H9 (cell line): Measurements from ENCODE around the gene IL1RAPL2. TPM values are rescaled to one million over a fixed set of nuclear protein-coding genes. Genes with fewer than 3 reads are reported as not detected.

Experiments used
- DNase-seq: peaks from one replicate; pipeline ENCODE4 v3.0.0-alpha.2; 2017
- H2AFZ ChIP-seq: one replicate; pipeline ENCODE4 v1.6.1; 2013; ENCODE audit warnings: mild to moderate bottlenecking, low read length, control low read depth, moderate library complexity
- H2AK5ac ChIP-seq: 2 replicates; pipeline ENCODE4 v1.6.1; 2013; ENCODE audit warnings: low read length, control low read depth, mixed read lengths; ENCODE audit not compliant: insufficient read length
- H2BK120ac ChIP-seq: one replicate; pipeline ENCODE4 v1.6.1; 2013; ENCODE audit warnings: low read depth, mild to moderate bottlenecking, low read length, control low read depth, inconsistent platforms; ENCODE audit not compliant: poor library complexity, severe bottlenecking
- H2BK12ac ChIP-seq: 2 replicates; pipeline ENCODE4 v1.6.1; 2013; ENCODE audit warnings: low read length, control low read depth, mixed read lengths, low read depth; ENCODE audit not compliant: insufficient read length
- H2BK15ac ChIP-seq: 2 replicates; pipeline ENCODE4 v1.6.1; 2013; ENCODE audit warnings: low read depth, low read length, control low read depth
- H2BK20ac ChIP-seq: one replicate; pipeline ENCODE4 v1.6.1; 2013; ENCODE audit warnings: low read depth, mild to moderate bottlenecking, low read length, control low read depth, inconsistent platforms; ENCODE audit not compliant: poor library complexity, severe bottlenecking
- H2BK5ac ChIP-seq: 2 replicates; pipeline ENCODE4 v1.6.1; 2013; ENCODE audit warnings: low read length, control low read depth, mixed read lengths; ENCODE audit not compliant: insufficient read length
- H3K14ac ChIP-seq: 2 replicates; pipeline ENCODE4 v1.6.1; 2013; ENCODE audit warnings: low read length, control low read depth; ENCODE audit not compliant: insufficient read depth
- H3K18ac ChIP-seq: 2 replicates; pipeline ENCODE4 v1.6.1; 2013; ENCODE audit warnings: low read depth, mild to moderate bottlenecking, mixed read lengths, low read length, control low read depth; ENCODE audit not compliant: insufficient read length
- H3K23ac ChIP-seq: 2 replicates; pipeline ENCODE4 v1.6.1; 2013; ENCODE audit warnings: low read length, control low read depth, mixed read lengths, low read depth; ENCODE audit not compliant: insufficient read length
- H3K23me2 ChIP-seq: 2 replicates; pipeline ENCODE4 v1.6.1; 2013; ENCODE audit warnings: low read depth, mild to moderate bottlenecking, mixed read lengths, low read length, control low read depth; ENCODE audit not compliant: insufficient read length, poor library complexity, severe bottlenecking
- H3K27ac ChIP-seq: 2 replicates; pipeline ENCODE4 v1.5.1; 2013; ENCODE audit warnings: low read length, control low read depth, mixed read lengths, low read depth; ENCODE audit not compliant: insufficient read length
- H3K27me3 ChIP-seq: 2 replicates; pipeline ENCODE4 v1.6.1; 2013; ENCODE audit warnings: low read length, control low read depth, inconsistent platforms; ENCODE audit not compliant: insufficient read depth
- H3K4ac ChIP-seq: 2 replicates; pipeline ENCODE4 v1.6.1; 2013; ENCODE audit warnings: low read depth, mild to moderate bottlenecking, control low read depth, inconsistent platforms, low read length, moderate library complexity
- H3K4me1 ChIP-seq: 2 replicates; pipeline ENCODE4 v1.6.1; 2013; ENCODE audit warnings: low read length, control low read depth, inconsistent platforms; ENCODE audit not compliant: insufficient read depth
- H3K4me2 ChIP-seq: 2 replicates; pipeline ENCODE4 v1.6.1; 2013; ENCODE audit warnings: low read length, control low read depth, mixed read lengths; ENCODE audit not compliant: insufficient read length, insufficient read depth
- H3K56ac ChIP-seq: 2 replicates; pipeline ENCODE4 v1.6.1; 2013; ENCODE audit warnings: low read depth, mild to moderate bottlenecking, mixed read lengths, low read length, control low read depth; ENCODE audit not compliant: insufficient read length
- H3K79me1 ChIP-seq: 2 replicates; pipeline ENCODE4 v1.6.1; 2013; ENCODE audit warnings: low read depth, mild to moderate bottlenecking, moderate library complexity, low read length, control low read depth, inconsistent platforms; ENCODE audit not compliant: insufficient read depth, poor library complexity, severe bottlenecking
- H3K79me2 ChIP-seq: 2 replicates; pipeline ENCODE4 v1.6.1; 2013; ENCODE audit warnings: low read length, control low read depth, inconsistent platforms; ENCODE audit not compliant: insufficient read depth
- H3K9ac ChIP-seq: 2 replicates; pipeline ENCODE4 v1.6.1; 2013; ENCODE audit warnings: low read length, control low read depth, mixed read lengths; ENCODE audit not compliant: insufficient read length; ENCODE audit errors: extremely low read depth
- H3K9me3 ChIP-seq: one replicate; pipeline ENCODE4 v1.6.1; 2013; ENCODE audit warnings: low read depth, low read length, inconsistent platforms; ENCODE audit not compliant: control insufficient read depth
- H3T11ph ChIP-seq: one replicate; pipeline ENCODE4 v1.6.1; 2013; ENCODE audit warnings: mild to moderate bottlenecking, low read length, control low read depth, inconsistent platforms
- H4K20me1 ChIP-seq: one replicate; pipeline ENCODE4 v1.6.1; 2013; ENCODE audit not compliant: control insufficient read depth, insufficient read length, insufficient read depth
- H4K5ac ChIP-seq: 2 replicates; pipeline ENCODE4 v1.6.1; 2013; ENCODE audit warnings: low read depth, mild to moderate bottlenecking, mixed read lengths, low read length, control low read depth; ENCODE audit not compliant: insufficient read length
- H4K8ac ChIP-seq: replicated peaks from 2 replicates; pipeline ENCODE4 v1.6.1; 2013; ENCODE audit warnings: low read length, control low read depth, mixed read lengths, low read depth; ENCODE audit not compliant: insufficient read length
- H4K91ac ChIP-seq: 2 replicates; pipeline ENCODE4 v1.6.1; 2013; ENCODE audit warnings: low read depth, mild to moderate bottlenecking, moderate library complexity, mixed read lengths, low read length, control low read depth; ENCODE audit not compliant: insufficient read length
- H3K27ac Mint-ChIP-seq, 3 experiments: 2 replicates in 2 of 3; 3 replicates in 1 of 3; pipeline ENCODE4 v1.8.0; 2020 to 2021; ENCODE audit warnings: mixed read lengths in 3 of 3, mild to moderate bottlenecking in 1 of 3, moderate library complexity in 1 of 3
- H3K27me3 Mint-ChIP-seq: 2 replicates; pipeline ENCODE4 v1.8.0; 2021; ENCODE audit warnings: low read depth, mild to moderate bottlenecking, moderate library complexity, mixed read lengths
- H3K36me3 Mint-ChIP-seq, 3 experiments: 2 replicates in 2 of 3; 3 replicates in 1 of 3; pipeline ENCODE4 v1.8.0; 2020 to 2021; ENCODE audit warnings: low read depth in 3 of 3, mixed read lengths in 3 of 3; ENCODE audit not compliant: insufficient read depth in 1 of 3
- H3K4me1 Mint-ChIP-seq, 2 experiments: 2 replicates each; pipeline ENCODE4 v1.8.0; 2020; ENCODE audit warnings: mixed read lengths in 2 of 2
- H3K4me3 Mint-ChIP-seq, 2 experiments: 2 replicates in 1 of 2; 3 replicates in 1 of 2; pipeline ENCODE4 v1.8.0; 2020 to 2021; ENCODE audit warnings: mild to moderate bottlenecking in 2 of 2, mixed read lengths in 2 of 2, moderate library complexity in 1 of 2
- H3K9me3 Mint-ChIP-seq, 2 experiments: 2 replicates in 1 of 2; 3 replicates in 1 of 2; pipeline ENCODE4 v1.8.0; 2020; ENCODE audit warnings: mild to moderate bottlenecking in 2 of 2, mixed read lengths in 2 of 2, moderate library complexity in 1 of 2
- CTCF ChIP-seq: fragments of 200-600 bp; sonication (generic); conservative IDR thresholded peaks from 3 replicates; pipeline ENCODE4 v1.8.0; 2021; ENCODE audit warnings: antibody characterized with exemption, mild to moderate bottlenecking
- WGBS: extraction: QIAGEN DNeasy Blood & Tissue Kit; methylation state at CpG from one replicate; pipeline ENCODE4 v1.1.7; 2013; ENCODE audit warnings: missing lambda C conversion rate, low lambda C conversion rate, mixed read lengths; ENCODE audit not compliant: insufficient read length; ENCODE audit errors: extremely low coverage; 5-methylcytosine and 5-hydroxymethylcytosine counted together
- total RNA-seq: library from RNA; stranded (reverse); gene quantifications from 2 replicates; pipeline ENCODE4 v1.2.1, GENCODE V29; 2021

IL1RAPL2 gene
- total RNA-seq, 1 experiment from 2014 or later = not detected

GRCh38 chrX:104842646-104843045, 276.6 kb downstream of the IL1RAPL2 start:
- no peak overlapping the region for H2AFZ ChIP-seq
- no peak overlapping the region for H2BK12ac ChIP-seq
- Mint-ChIP-seq H3K4me1 (no peaks in the 10 kb centered on the region), H3K4me3 (no peak overlapping the region), H3K27ac (no peak overlapping the region), H3K9me3 (peaks cover 23 to 72% of the 10 kb centered on the region in 2 experiments), H3K36me3 (peaks cover 11 to 17% (median 17%) of the 10 kb centered on the region in 3 experiments; a peak in 6 of 7 replicates), H3K27me3 (peaks cover 2% of the 10 kb centered on the region; the same call in 1 of the 2 replicates)
- no peak overlapping the region for H2BK20ac ChIP-seq
- TF ChIP-seq CTCF = no peak
- H2BK120ac ChIP-seq = no peak overlapping the region
- H3K23me2 ChIP-seq = no peaks in the 10 kb centered on the region
- H2AK5ac ChIP-seq = no peak overlapping the region
- no peak overlapping the region for H3K23ac ChIP-seq
- H3K4ac ChIP-seq = no peak overlapping the region
- no peak overlapping the region for H3K4me2 ChIP-seq
- H3K79me2 ChIP-seq = no peaks in the 10 kb centered on the region
- H4K91ac ChIP-seq = no peak overlapping the region
- DNase-seq = no peak
- no peak overlapping the region for H2BK15ac ChIP-seq
- H3K18ac ChIP-seq = no peak overlapping the region
- no peak overlapping the region for H3K9ac ChIP-seq
- H3T11ph ChIP-seq = no peak overlapping the region
- H4K5ac ChIP-seq = no peak overlapping the region
- H4K8ac ChIP-seq = no peak overlapping the region
- no peaks in the 10 kb centered on the region for H3K4me1 ChIP-seq
- H3K27ac ChIP-seq = no peak overlapping the region
- no peaks in the 10 kb centered on the region for H3K9me3 ChIP-seq
- no peaks in the 10 kb centered on the region for H3K27me3 ChIP-seq
- H4K20me1 ChIP-seq = no peaks in the 10 kb centered on the region
- no peaks in the 10 kb centered on the region for H3K79me1 ChIP-seq
- no peak overlapping the region for H3K56ac ChIP-seq
- H3K14ac ChIP-seq = no peak overlapping the region
- no CpG with 5 or more reads among the region's 4 CpGs for WGBS
- no peak overlapping the region for H2BK5ac ChIP-seq
